NCI-H2107 (cell line): Measurements from ENCODE around the gene RNF5.
"Not testable (repeated sequence)": the region's sequence is repeated elsewhere in the genome, so short reads cannot be mapped to it uniquely, and the experiment has no call there.

ENCODE experiments used
- DNase-seq: peaks from one replicate; lab custom pipeline; 2025; lab: John Stamatoyannopoulos, UW

RNF5 gene

GRCh38 chr6:32210191-32210601 is 32.0 kb downstream of the RNF5 start:
- no peak for DNase-seq

GRCh38 chr6:32211432-32211831 is 33.2 kb downstream of the RNF5 start:
- not testable (repeated sequence) for DNase-seq

- DNase-seq, result no peak
Observed at GRCh38 chr6:32212076-32212760, 34.0 kb downstream of the RNF5 start.

- no peak for DNase-seq
Observed at GRCh38 chr6:32213649-32214048, 35.4 kb downstream of the RNF5 start.

- no peak for DNase-seq
Observed at GRCh38 chr6:32214126-32214525, 35.9 kb downstream of the RNF5 start.

- no peak for DNase-seq
Observed at GRCh38 chr6:32215617-32216016, 37.4 kb downstream of the RNF5 start.

- no peak for DNase-seq
Observed at GRCh38 chr6:32216285-32216684, 38.1 kb downstream of the RNF5 start.

GRCh38 chr6:32216998-32217397 is 38.8 kb downstream of the RNF5 start:
- DNase-seq, result no peak

- no peak for DNase-seq
Observed at GRCh38 chr6:32218167-32218566, 40.0 kb downstream of the RNF5 start.

GRCh38 chr6:32220021-32220420 is 41.8 kb downstream of the RNF5 start:
- DNase-seq, result no peak

- no peak for DNase-seq
Observed at GRCh38 chr6:32222333-32223230, 44.4 kb downstream of the RNF5 start.

- DNase-seq, result no peak
Observed at GRCh38 chr6:32223258-32224235, 45.3 kb downstream of the RNF5 start, which contains the start of gene NOTCH4. Gene NOTCH4, minus strand, starts transcription at chr6:32224067. Its CDS starts 139 bp downstream, at chr6:32223928.

GRCh38 chr6:32224696-32225095 is 46.5 kb downstream of the RNF5 start:
- DNase-seq, result no peak

- DNase-seq, result no peak
Observed at GRCh38 chr6:32226434-32226833, 48.2 kb downstream of the RNF5 start.
